ENCODE data around the gene AFDN.
A peak's percentile ranks its signal among the peaks of the same experiment; 100 is the strongest.
"Not testable (repeated sequence)": the region's sequence is repeated elsewhere in the genome, so short reads cannot be mapped to it uniquely, and the experiment has no call there.

Gene AFDN

GRCh38 chr6:168001514-168001913 lies 174.8 kb downstream of the AFDN start:
- DNase-seq = not testable (repeated sequence)

- no peak for DNase-seq
Measured at GRCh38 chr6:168002804-168003203, 176.1 kb downstream of the AFDN start.

GRCh38 chr6:168004023-168004422 lies 177.3 kb downstream of the AFDN start:
- no peak for DNase-seq

GRCh38 chr6:168004945-168005344 lies 178.2 kb downstream of the AFDN start:
- DNase-seq = no peak

GRCh38 chr6:168005796-168006195 lies 179.1 kb downstream of the AFDN start:
- DNase-seq = no peak

GRCh38 chr6:168007592-168008338 lies 181.1 kb downstream of the AFDN start:
- peak; percentile 42 to 68 (median 48) for DNase-seq

GRCh38 chr6:168009331-168009730 lies 182.6 kb downstream of the AFDN start:
- no peak for DNase-seq

GRCh38 chr6:168011291-168011690 lies 184.6 kb downstream of the AFDN start:
- no peak for DNase-seq

GRCh38 chr6:168012431-168013249 lies 185.9 kb downstream of the AFDN start:
- no peak for DNase-seq

GRCh38 chr6:168013250-168013915 lies 186.7 kb downstream of the AFDN start:
- no peak for DNase-seq

- DNase-seq = no peak
Measured at GRCh38 chr6:168014428-168014827, 187.7 kb downstream of the AFDN start.

GRCh38 chr6:168015009-168015408 lies 188.3 kb downstream of the AFDN start:
- DNase-seq = no peak

- DNase-seq = no peak
Measured at GRCh38 chr6:168015482-168016175, 188.9 kb downstream of the AFDN start.

- no peak for DNase-seq
Measured at GRCh38 chr6:168016176-168016620, 189.5 kb downstream of the AFDN start.

- DNase-seq = no peak
Measured at GRCh38 chr6:168016721-168017525, 190.2 kb downstream of the AFDN start.

- no peak for DNase-seq
Measured at GRCh38 chr6:168017629-168018028, 190.9 kb downstream of the AFDN start.

- no peak for DNase-seq
Measured at GRCh38 chr6:168018664-168019063, 192.0 kb downstream of the AFDN start.

- DNase-seq = no peak
Measured at GRCh38 chr6:168020242-168020641, 193.5 kb downstream of the AFDN start.

- DNase-seq = no peak
Measured at GRCh38 chr6:168021581-168021980, 194.9 kb downstream of the AFDN start.
